Neuronal stem cell (in vitro differentiated cells): ENCODE data around the gene OGFRL1.

ENCODE experiments used
- DNase-seq: peaks from one replicate; pipeline ENCODE4 v3.0.0-alpha.2; 2013; ENCODE audit warnings: low spot score
- H2AFZ ChIP-seq: one replicate; pipeline ENCODE4 v1.6.1; 2013; ENCODE audit warnings: mild to moderate bottlenecking, low read length, inconsistent platforms
- H2AK5ac ChIP-seq: 2 replicates; pipeline ENCODE4 v1.6.1; 2013; ENCODE audit warnings: low read depth, mild to moderate bottlenecking, inconsistent platforms, low read length, moderate library complexity, mixed read lengths
- H2BK120ac ChIP-seq: 2 replicates; pipeline ENCODE4 v1.6.1; 2013; ENCODE audit warnings: low read depth, mild to moderate bottlenecking, inconsistent platforms, low read length, moderate library complexity, mixed read lengths
- H2BK12ac ChIP-seq: one replicate; pipeline ENCODE4 v1.6.1; 2013; ENCODE audit warnings: low read length, inconsistent platforms
- H2BK15ac ChIP-seq: 2 replicates; pipeline ENCODE4 v1.6.1; 2013; ENCODE audit warnings: mild to moderate bottlenecking, low read length, inconsistent platforms, mixed read lengths
- H2BK5ac ChIP-seq: one replicate; pipeline ENCODE4 v1.6.1; 2013; ENCODE audit warnings: inconsistent platforms, mild to moderate bottlenecking, low read length, moderate library complexity
- H3K14ac ChIP-seq: one replicate; pipeline ENCODE4 v1.6.1; 2013; ENCODE audit warnings: low read length, inconsistent platforms
- H3K18ac ChIP-seq: 2 replicates; pipeline ENCODE4 v1.6.1; 2013; ENCODE audit warnings: low read length, inconsistent platforms
- H3K23ac ChIP-seq: 2 replicates; pipeline ENCODE4 v1.6.1; 2013; ENCODE audit warnings: low read depth, mild to moderate bottlenecking, mixed read lengths, low read length, inconsistent platforms; ENCODE audit not compliant: poor library complexity
- H3K27ac ChIP-seq: replicated peaks from 3 replicates; pipeline ENCODE4 v1.5.1; 2013; ENCODE audit warnings: low read length, inconsistent platforms
- H3K27me3 ChIP-seq, 3 experiments: 2 replicates each; pipeline ENCODE4 v1.6.1; 2013; ENCODE audit warnings: low read length in 3 of 3, mild to moderate bottlenecking in 2 of 3, inconsistent platforms in 1 of 3, low read depth in 1 of 3, mixed read lengths in 1 of 3, moderate library complexity in 1 of 3; ENCODE audit not compliant: control insufficient read depth in 3 of 3, insufficient read depth in 3 of 3
- H3K36me3 ChIP-seq, 2 donors: replicated peaks in 1 of 2; 2 replicates each; pipeline ENCODE4 v1.6.1; 2013; ENCODE audit warnings: low read length in 2 of 2; ENCODE audit not compliant: control insufficient read depth in 2 of 2, insufficient read depth in 2 of 2
- H3K4ac ChIP-seq: 2 replicates; pipeline ENCODE4 v1.6.1; 2013; ENCODE audit warnings: inconsistent platforms, mild to moderate bottlenecking, low read length, moderate library complexity
- H3K4me1 ChIP-seq, 2 donors: 1 replicate in 1 of 2; 2 replicates in 1 of 2; pipeline ENCODE4 v1.6.1; 2013; ENCODE audit warnings: low read length in 2 of 2, low read depth in 1 of 2; ENCODE audit not compliant: control insufficient read depth in 2 of 2, insufficient read depth in 1 of 2
- H3K4me2 ChIP-seq: one replicate; pipeline ENCODE4 v1.6.1; 2013; ENCODE audit warnings: mild to moderate bottlenecking, low read length, inconsistent platforms; ENCODE audit not compliant: insufficient read depth, poor library complexity, severe bottlenecking
- H3K4me3 ChIP-seq, 2 donors: 2 replicates each; pipeline ENCODE4 v1.5.1; 2013; ENCODE audit warnings: low read length in 2 of 2, mild to moderate bottlenecking in 2 of 2, inconsistent platforms in 1 of 2, moderate library complexity in 1 of 2
- H3K79me1 ChIP-seq: one replicate; pipeline ENCODE4 v1.6.1; 2013; ENCODE audit warnings: low read depth, mild to moderate bottlenecking, inconsistent platforms, low read length, moderate library complexity
- H3K9ac ChIP-seq: one replicate; pipeline ENCODE4 v1.6.1; 2013; ENCODE audit warnings: mild to moderate bottlenecking, low read depth, low read length, inconsistent platforms; ENCODE audit not compliant: poor library complexity
- H3K9me3 ChIP-seq, 2 donors: replicated peaks in 1 of 2; 2 replicates each; pipeline versions ENCODE3 to v1.6.1; 2013; ENCODE audit warnings: low read length in 2 of 2, mild to moderate bottlenecking in 2 of 2, inconsistent platforms in 1 of 2, low read depth in 1 of 2, mixed read lengths in 1 of 2, moderate library complexity in 1 of 2; ENCODE audit not compliant: control insufficient read depth in 2 of 2, insufficient read depth in 1 of 2
- H4K8ac ChIP-seq: one replicate; pipeline ENCODE4 v1.6.1; 2013; ENCODE audit warnings: low read depth, mild to moderate bottlenecking, inconsistent platforms, low read length, moderate library complexity
- H4K91ac ChIP-seq: one replicate; pipeline ENCODE4 v1.6.1; 2013; ENCODE audit warnings: low read length, low read depth, mild to moderate bottlenecking, inconsistent platforms; ENCODE audit not compliant: poor library complexity
- WGBS, 2 donors: extraction: QIAGEN DNeasy Blood & Tissue Kit; methylation state at CpG; one replicate each; pipeline ENCODE4 v1.1.7; 2013; ENCODE audit warnings: missing lambda C conversion rate in 2 of 2, mixed read lengths in 1 of 2; ENCODE audit not compliant: insufficient read length in 2 of 2, insufficient replicate concordance in 1 of 2; ENCODE audit errors: extremely low coverage in 2 of 2; 5-methylcytosine and 5-hydroxymethylcytosine counted together

OGFRL1 gene

DNA sequence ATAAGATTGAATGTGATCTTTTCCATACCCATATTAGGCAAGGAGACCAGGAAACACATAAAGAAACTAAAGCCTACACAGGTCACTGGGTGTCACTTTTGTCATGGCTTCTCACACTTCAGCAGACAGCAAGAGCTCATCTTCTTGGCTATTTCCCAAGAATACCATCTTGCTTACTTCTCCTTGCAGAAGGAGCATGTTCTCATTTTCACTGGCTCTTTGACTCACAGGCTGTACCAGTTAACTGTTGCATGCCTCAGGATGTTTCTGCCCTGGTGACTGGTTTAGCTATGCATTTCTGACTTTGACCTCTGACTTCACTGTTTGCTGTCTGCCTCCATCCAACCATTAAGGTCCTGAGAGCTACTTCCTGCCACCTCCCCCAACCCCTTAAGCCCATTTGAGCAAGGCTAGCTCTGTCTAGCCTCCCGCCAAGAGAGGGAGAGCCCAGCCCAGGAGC is 40.3 kb upstream of the OGFRL1 start:
- DNase-seq = no peak
- no peaks in the 10 kb centered on the region for H3K79me1 ChIP-seq
- H3K4me3 ChIP-seq = no peak overlapping the region
- no peak overlapping the region for H2BK15ac ChIP-seq
- no peak overlapping the region for H3K23ac ChIP-seq
- H2BK5ac ChIP-seq = no peak overlapping the region
- no peak overlapping the region for H2BK120ac ChIP-seq
- H2AFZ ChIP-seq = no peak overlapping the region
- no peaks in the 10 kb centered on the region for H3K36me3 ChIP-seq
- H3K4ac ChIP-seq = no peak overlapping the region
- H2AK5ac ChIP-seq = no peak overlapping the region
- H4K8ac ChIP-seq = no peak overlapping the region
- H2BK12ac ChIP-seq = no peak overlapping the region
- no peak overlapping the region for H3K18ac ChIP-seq
- no peak overlapping the region for H3K14ac ChIP-seq
- H3K4me1 ChIP-seq = peaks cover 4 to 24% of the 10 kb centered on the region in 2 donors
- H4K91ac ChIP-seq = no peak overlapping the region
- H3K9me3 ChIP-seq = peaks cover 0 to 14% of the 10 kb centered on the region in 2 donors
- no peaks in the 10 kb centered on the region for H3K27me3 ChIP-seq
- WGBS, 2 donors = no CpG with 5 or more reads among the region's 1 CpG
- no peak overlapping the region for H3K9ac ChIP-seq
- no peak overlapping the region for H3K4me2 ChIP-seq
- H3K27ac ChIP-seq = no peak overlapping the region

DNA sequence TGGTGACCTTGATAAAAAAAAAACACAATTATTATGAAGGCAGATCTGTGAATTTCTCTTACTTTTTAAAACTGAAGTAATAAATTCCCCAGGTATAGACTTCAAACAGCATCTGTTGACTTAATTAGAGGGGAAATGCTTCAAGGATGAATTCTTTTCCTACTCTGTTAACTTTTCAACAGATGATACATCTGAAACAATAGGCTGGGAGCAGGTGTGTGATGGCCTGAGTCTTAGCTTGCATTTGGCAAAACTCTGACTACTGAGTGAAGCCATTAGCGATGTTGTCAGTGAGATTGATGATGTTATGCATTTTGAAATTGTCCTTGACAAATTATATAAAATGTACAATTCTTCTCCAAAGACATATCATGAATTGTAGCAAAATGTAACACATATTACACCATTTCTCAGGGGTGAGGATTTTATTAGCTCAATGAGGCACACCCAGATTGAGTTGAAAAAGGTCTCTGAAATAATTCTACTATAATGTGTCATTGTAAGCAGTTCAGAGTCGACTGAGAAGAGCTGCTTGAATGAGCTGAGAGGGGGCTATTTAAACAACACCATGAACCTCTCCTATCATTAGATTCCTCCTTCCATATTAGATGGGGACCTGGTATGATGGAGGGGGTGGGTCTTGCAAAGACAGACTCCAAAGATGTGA is 39.6 kb upstream of the OGFRL1 start:
- no peak overlapping the region for H3K4me2 ChIP-seq
- H3K18ac ChIP-seq = no peak overlapping the region
- no peak overlapping the region for H3K9ac ChIP-seq
- no peak overlapping the region for H2AK5ac ChIP-seq
- no peaks in the 10 kb centered on the region for H3K79me1 ChIP-seq
- H2BK12ac ChIP-seq = no peak overlapping the region
- H2BK120ac ChIP-seq = no peak overlapping the region
- no peak overlapping the region for H2BK5ac ChIP-seq
- H3K4ac ChIP-seq = no peak overlapping the region
- no peak overlapping the region for H4K8ac ChIP-seq
- H3K27ac ChIP-seq = no peak overlapping the region
- H3K23ac ChIP-seq = no peak overlapping the region
- no peak overlapping the region for H4K91ac ChIP-seq
- DNase-seq = no peak
- H3K27me3 ChIP-seq = no peaks in the 10 kb centered on the region
- no peak overlapping the region for H3K14ac ChIP-seq
- WGBS, 2 donors = no CpG with 5 or more reads among the region's 2 CpGs
- peaks cover 0 to 14% of the 10 kb centered on the region in 2 donors for H3K9me3 ChIP-seq
- H3K36me3 ChIP-seq = no peaks in the 10 kb centered on the region
- no peak overlapping the region for H3K4me3 ChIP-seq
- H3K4me1 ChIP-seq = peaks cover 4 to 31% of the 10 kb centered on the region in 2 donors
- H2AFZ ChIP-seq = no peak overlapping the region
- H2BK15ac ChIP-seq = no peak overlapping the region

DNA sequence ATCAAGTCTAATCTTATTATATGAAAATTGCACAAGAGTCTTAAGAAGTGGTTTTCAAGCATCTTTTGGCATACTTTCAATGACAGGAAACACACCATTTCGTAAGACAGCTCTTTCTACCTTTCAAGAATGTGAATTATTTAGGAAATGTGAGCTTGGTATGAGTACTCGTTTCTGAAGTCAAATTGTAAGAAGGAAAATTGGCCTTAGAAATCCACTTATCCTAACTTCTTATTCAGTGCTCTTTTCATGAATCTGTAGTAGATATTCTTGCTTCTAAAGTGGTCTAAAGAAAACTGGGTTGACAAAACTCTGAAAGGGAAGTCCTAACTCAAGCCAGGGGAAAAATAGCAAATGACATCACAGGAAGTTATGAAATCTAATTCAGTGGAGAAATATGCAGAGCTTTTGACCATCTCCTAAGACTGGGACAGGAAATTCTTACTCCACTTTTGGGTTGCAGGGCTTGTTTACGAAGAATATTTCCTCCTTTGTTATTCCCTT is 38.5 kb upstream of the OGFRL1 start:
- Histone ChIP-seq H3K4ac (no peak overlapping the region), H4K8ac (no peak overlapping the region), H3K36me3 (no peaks in the 10 kb centered on the region), H3K9ac (no peak overlapping the region), H3K18ac (no peak overlapping the region), H2BK12ac (no peak overlapping the region), H3K4me2 (no peak overlapping the region), H2AK5ac (no peak overlapping the region), H2AFZ (no peak overlapping the region), H2BK5ac (no peak overlapping the region), H3K14ac (no peak overlapping the region), H3K23ac (no peak overlapping the region), H3K9me3 (peaks cover 0 to 10% of the 10 kb centered on the region in 2 donors), H3K79me1 (no peaks in the 10 kb centered on the region), H4K91ac (no peak overlapping the region), H3K4me3 (no peak overlapping the region), H2BK15ac (no peak overlapping the region), H3K27ac (no peak overlapping the region), H3K4me1 (peaks cover 6 to 40% of the 10 kb centered on the region in 2 donors), H2BK120ac (no peak overlapping the region), H3K27me3 (no peaks in the 10 kb centered on the region)
- no peak for DNase-seq
- whole genome bisulfite sequencing, 2 donors = no CpG with 5 or more reads among the region's 3 CpGs

DNA sequence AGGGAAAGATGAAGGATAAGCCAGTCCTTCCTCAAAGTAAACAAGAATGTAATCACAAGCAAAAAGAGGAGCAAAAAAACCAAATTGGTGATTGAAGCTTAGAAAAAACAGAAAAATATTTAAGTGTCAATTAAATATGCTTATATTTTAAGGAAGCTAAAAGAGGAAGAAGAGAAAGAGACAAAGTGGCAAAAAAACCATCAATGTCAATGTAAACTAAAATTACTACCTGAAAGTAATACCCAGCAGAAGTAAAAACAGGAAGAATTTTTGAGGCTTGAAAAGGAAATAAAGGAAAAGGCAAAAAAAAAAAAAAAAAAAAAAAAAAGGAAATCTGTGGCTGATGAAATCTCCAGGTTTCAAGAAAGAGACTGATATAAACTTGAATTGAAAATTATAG is 36.2 kb upstream of the OGFRL1 start:
- no peaks in the 10 kb centered on the region for H3K36me3 ChIP-seq
- H3K4ac ChIP-seq = no peak overlapping the region
- H3K4me2 ChIP-seq = no peak overlapping the region
- H3K9ac ChIP-seq = no peak overlapping the region
- no peak overlapping the region for H3K4me3 ChIP-seq
- no peak overlapping the region for H2BK15ac ChIP-seq
- no peak overlapping the region for H2AK5ac ChIP-seq
- H3K23ac ChIP-seq = no peak overlapping the region
- peaks cover 6 to 37% of the 10 kb centered on the region in 2 donors for H3K4me1 ChIP-seq
- H3K27me3 ChIP-seq = no peaks in the 10 kb centered on the region
- no peak overlapping the region for H2BK120ac ChIP-seq
- H2BK12ac ChIP-seq = no peak overlapping the region
- no peak overlapping the region for H4K91ac ChIP-seq
- no peaks in the 10 kb centered on the region for H3K79me1 ChIP-seq
- H3K27ac ChIP-seq = no peak overlapping the region
- no peak overlapping the region for H2AFZ ChIP-seq
- no peak overlapping the region for H2BK5ac ChIP-seq
- DNase-seq = no peak
- no peak overlapping the region for H4K8ac ChIP-seq
- no peak overlapping the region for H3K18ac ChIP-seq
- peaks cover 0 to 5% of the 10 kb centered on the region in 2 donors for H3K9me3 ChIP-seq
- no peak overlapping the region for H3K14ac ChIP-seq
